H9 (cell line): ENCODE results near the gene ITM2B. TPM values are rescaled to one million over a fixed set of nuclear protein-coding genes. Genes with fewer than 3 reads are reported as not detected.

Experiments used
- DNase-seq: peaks from one replicate; pipeline ENCODE4 v3.0.0-alpha.2; 2017
- H2AFZ ChIP-seq: one replicate; pipeline ENCODE4 v1.6.1; 2013; ENCODE audit warnings: mild to moderate bottlenecking, low read length, control low read depth, moderate library complexity
- H2AK5ac ChIP-seq: 2 replicates; pipeline ENCODE4 v1.6.1; 2013; ENCODE audit warnings: low read length, control low read depth, mixed read lengths; ENCODE audit not compliant: insufficient read length
- H2BK120ac ChIP-seq: one replicate; pipeline ENCODE4 v1.6.1; 2013; ENCODE audit warnings: low read depth, mild to moderate bottlenecking, low read length, control low read depth, inconsistent platforms; ENCODE audit not compliant: poor library complexity, severe bottlenecking
- H2BK12ac ChIP-seq: 2 replicates; pipeline ENCODE4 v1.6.1; 2013; ENCODE audit warnings: low read length, control low read depth, mixed read lengths, low read depth; ENCODE audit not compliant: insufficient read length
- H2BK15ac ChIP-seq: 2 replicates; pipeline ENCODE4 v1.6.1; 2013; ENCODE audit warnings: low read depth, low read length, control low read depth
- H2BK20ac ChIP-seq: one replicate; pipeline ENCODE4 v1.6.1; 2013; ENCODE audit warnings: low read depth, mild to moderate bottlenecking, low read length, control low read depth, inconsistent platforms; ENCODE audit not compliant: poor library complexity, severe bottlenecking
- H2BK5ac ChIP-seq: 2 replicates; pipeline ENCODE4 v1.6.1; 2013; ENCODE audit warnings: low read length, control low read depth, mixed read lengths; ENCODE audit not compliant: insufficient read length
- H3K14ac ChIP-seq: 2 replicates; pipeline ENCODE4 v1.6.1; 2013; ENCODE audit warnings: low read length, control low read depth; ENCODE audit not compliant: insufficient read depth
- H3K18ac ChIP-seq: 2 replicates; pipeline ENCODE4 v1.6.1; 2013; ENCODE audit warnings: low read depth, mild to moderate bottlenecking, mixed read lengths, low read length, control low read depth; ENCODE audit not compliant: insufficient read length
- H3K23ac ChIP-seq: 2 replicates; pipeline ENCODE4 v1.6.1; 2013; ENCODE audit warnings: low read length, control low read depth, mixed read lengths, low read depth; ENCODE audit not compliant: insufficient read length
- H3K23me2 ChIP-seq: 2 replicates; pipeline ENCODE4 v1.6.1; 2013; ENCODE audit warnings: low read depth, mild to moderate bottlenecking, mixed read lengths, low read length, control low read depth; ENCODE audit not compliant: insufficient read length, poor library complexity, severe bottlenecking
- H3K27ac ChIP-seq: 2 replicates; pipeline ENCODE4 v1.5.1; 2013; ENCODE audit warnings: low read length, control low read depth, mixed read lengths, low read depth; ENCODE audit not compliant: insufficient read length
- H3K27me3 ChIP-seq: 2 replicates; pipeline ENCODE4 v1.6.1; 2013; ENCODE audit warnings: low read length, control low read depth, inconsistent platforms; ENCODE audit not compliant: insufficient read depth
- H3K4ac ChIP-seq: 2 replicates; pipeline ENCODE4 v1.6.1; 2013; ENCODE audit warnings: low read depth, mild to moderate bottlenecking, control low read depth, inconsistent platforms, low read length, moderate library complexity
- H3K4me1 ChIP-seq: 2 replicates; pipeline ENCODE4 v1.6.1; 2013; ENCODE audit warnings: low read length, control low read depth, inconsistent platforms; ENCODE audit not compliant: insufficient read depth
- H3K4me2 ChIP-seq: 2 replicates; pipeline ENCODE4 v1.6.1; 2013; ENCODE audit warnings: low read length, control low read depth, mixed read lengths; ENCODE audit not compliant: insufficient read length, insufficient read depth
- H3K56ac ChIP-seq: 2 replicates; pipeline ENCODE4 v1.6.1; 2013; ENCODE audit warnings: low read depth, mild to moderate bottlenecking, mixed read lengths, low read length, control low read depth; ENCODE audit not compliant: insufficient read length
- H3K79me1 ChIP-seq: 2 replicates; pipeline ENCODE4 v1.6.1; 2013; ENCODE audit warnings: low read depth, mild to moderate bottlenecking, moderate library complexity, low read length, control low read depth, inconsistent platforms; ENCODE audit not compliant: insufficient read depth, poor library complexity, severe bottlenecking
- H3K79me2 ChIP-seq: 2 replicates; pipeline ENCODE4 v1.6.1; 2013; ENCODE audit warnings: low read length, control low read depth, inconsistent platforms; ENCODE audit not compliant: insufficient read depth
- H3K9ac ChIP-seq: 2 replicates; pipeline ENCODE4 v1.6.1; 2013; ENCODE audit warnings: low read length, control low read depth, mixed read lengths; ENCODE audit not compliant: insufficient read length; ENCODE audit errors: extremely low read depth
- H3K9me3 ChIP-seq: one replicate; pipeline ENCODE4 v1.6.1; 2013; ENCODE audit warnings: low read depth, low read length, inconsistent platforms; ENCODE audit not compliant: control insufficient read depth
- H3T11ph ChIP-seq: one replicate; pipeline ENCODE4 v1.6.1; 2013; ENCODE audit warnings: mild to moderate bottlenecking, low read length, control low read depth, inconsistent platforms
- H4K20me1 ChIP-seq: one replicate; pipeline ENCODE4 v1.6.1; 2013; ENCODE audit not compliant: control insufficient read depth, insufficient read length, insufficient read depth
- H4K5ac ChIP-seq: 2 replicates; pipeline ENCODE4 v1.6.1; 2013; ENCODE audit warnings: low read depth, mild to moderate bottlenecking, mixed read lengths, low read length, control low read depth; ENCODE audit not compliant: insufficient read length
- H4K8ac ChIP-seq: replicated peaks from 2 replicates; pipeline ENCODE4 v1.6.1; 2013; ENCODE audit warnings: low read length, control low read depth, mixed read lengths, low read depth; ENCODE audit not compliant: insufficient read length
- H4K91ac ChIP-seq: 2 replicates; pipeline ENCODE4 v1.6.1; 2013; ENCODE audit warnings: low read depth, mild to moderate bottlenecking, moderate library complexity, mixed read lengths, low read length, control low read depth; ENCODE audit not compliant: insufficient read length
- H3K27ac Mint-ChIP-seq, 3 experiments: 2 replicates in 2 of 3; 3 replicates in 1 of 3; pipeline ENCODE4 v1.8.0; 2020 to 2021; ENCODE audit warnings: mixed read lengths in 3 of 3, mild to moderate bottlenecking in 1 of 3, moderate library complexity in 1 of 3
- H3K27me3 Mint-ChIP-seq: 2 replicates; pipeline ENCODE4 v1.8.0; 2021; ENCODE audit warnings: low read depth, mild to moderate bottlenecking, moderate library complexity, mixed read lengths
- H3K36me3 Mint-ChIP-seq, 3 experiments: 2 replicates in 2 of 3; 3 replicates in 1 of 3; pipeline ENCODE4 v1.8.0; 2020 to 2021; ENCODE audit warnings: low read depth in 3 of 3, mixed read lengths in 3 of 3; ENCODE audit not compliant: insufficient read depth in 1 of 3
- H3K4me1 Mint-ChIP-seq, 2 experiments: 2 replicates each; pipeline ENCODE4 v1.8.0; 2020; ENCODE audit warnings: mixed read lengths in 2 of 2
- H3K4me3 Mint-ChIP-seq, 2 experiments: 2 replicates in 1 of 2; 3 replicates in 1 of 2; pipeline ENCODE4 v1.8.0; 2020 to 2021; ENCODE audit warnings: mild to moderate bottlenecking in 2 of 2, mixed read lengths in 2 of 2, moderate library complexity in 1 of 2
- H3K9me3 Mint-ChIP-seq, 2 experiments: 2 replicates in 1 of 2; 3 replicates in 1 of 2; pipeline ENCODE4 v1.8.0; 2020; ENCODE audit warnings: mild to moderate bottlenecking in 2 of 2, mixed read lengths in 2 of 2, moderate library complexity in 1 of 2
- WGBS: extraction: QIAGEN DNeasy Blood & Tissue Kit; methylation state at CpG from one replicate; pipeline ENCODE4 v1.1.7; 2013; ENCODE audit warnings: missing lambda C conversion rate, low lambda C conversion rate, mixed read lengths; ENCODE audit not compliant: insufficient read length; ENCODE audit errors: extremely low coverage; 5-methylcytosine and 5-hydroxymethylcytosine counted together
- total RNA-seq: library from RNA; stranded (reverse); gene quantifications from 2 replicates; pipeline ENCODE4 v1.2.1, GENCODE V29; 2021
- TF ChIP-seq, protein P1 (sequence below): fragments of 200-600 bp; sonication (generic); conservative IDR thresholded peaks from 3 replicates; pipeline ENCODE4 v1.8.0; 2021; ENCODE audit warnings: antibody characterized with exemption, mild to moderate bottlenecking

The ITM2B gene
- total RNA-seq, 1 experiment from 2014 or later = 175 TPM

DNA sequence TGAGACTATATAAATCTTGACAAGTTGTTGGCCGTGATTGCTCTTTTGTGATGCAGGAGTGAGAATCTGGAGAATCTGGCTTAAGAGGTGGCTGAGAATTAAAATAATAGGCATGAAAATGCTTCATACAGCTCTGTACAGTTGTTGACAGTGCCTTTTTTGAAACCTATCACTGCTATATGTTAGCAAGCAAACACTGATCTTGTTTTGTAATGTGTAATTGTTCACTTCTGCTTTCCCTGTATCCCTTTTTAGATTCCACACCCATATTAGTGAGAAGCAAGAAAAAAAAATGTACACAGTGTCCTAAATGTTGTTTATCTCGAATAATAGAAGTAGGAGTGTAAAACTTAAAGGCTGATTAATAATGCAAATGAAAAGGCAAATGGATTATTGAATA lies 31.1 kb downstream of the ITM2B start:
- no peaks in the 10 kb centered on the region for H3K27me3 ChIP-seq
- H3T11ph ChIP-seq = no peak overlapping the region
- DNase-seq = no peak
- Mint-ChIP-seq H3K9me3 (no peaks in the 10 kb centered on the region), H3K4me1 (peaks cover 4 to 17% of the 10 kb centered on the region in 2 experiments), H3K27me3 (no peaks in the 10 kb centered on the region), H3K4me3 (no peak overlapping the region), H3K36me3 (peaks cover 17 to 37% (median 34%) of the 10 kb centered on the region in 3 experiments), H3K27ac (no peak overlapping the region)
- H4K20me1 ChIP-seq = no peaks in the 10 kb centered on the region
- no peak overlapping the region for H3K4ac ChIP-seq
- H2AFZ ChIP-seq = no peak overlapping the region
- no peak overlapping the region for H2BK5ac ChIP-seq
- H2BK120ac ChIP-seq = no peak overlapping the region
- no peak overlapping the region for H4K8ac ChIP-seq
- H4K91ac ChIP-seq = no peak overlapping the region
- H3K9ac ChIP-seq = no peak overlapping the region
- no peak overlapping the region for H4K5ac ChIP-seq
- WGBS = no CpG with 5 or more reads among the region's 2 CpGs
- H3K14ac ChIP-seq = no peak overlapping the region
- no peaks in the 10 kb centered on the region for H3K23me2 ChIP-seq
- H3K9me3 ChIP-seq = no peaks in the 10 kb centered on the region
- H2BK20ac ChIP-seq = no peak overlapping the region
- no peaks in the 10 kb centered on the region for H3K79me2 ChIP-seq
- H3K79me1 ChIP-seq = no peaks in the 10 kb centered on the region
- H3K27ac ChIP-seq = no peak overlapping the region
- no peak overlapping the region for H3K56ac ChIP-seq
- H3K23ac ChIP-seq = no peak overlapping the region
- H3K4me1 ChIP-seq = no peaks in the 10 kb centered on the region
- H3K18ac ChIP-seq = no peak overlapping the region
- no peak overlapping the region for H2BK15ac ChIP-seq
- no peak overlapping the region for H3K4me2 ChIP-seq
- TF ChIP-seq, protein P1, sequence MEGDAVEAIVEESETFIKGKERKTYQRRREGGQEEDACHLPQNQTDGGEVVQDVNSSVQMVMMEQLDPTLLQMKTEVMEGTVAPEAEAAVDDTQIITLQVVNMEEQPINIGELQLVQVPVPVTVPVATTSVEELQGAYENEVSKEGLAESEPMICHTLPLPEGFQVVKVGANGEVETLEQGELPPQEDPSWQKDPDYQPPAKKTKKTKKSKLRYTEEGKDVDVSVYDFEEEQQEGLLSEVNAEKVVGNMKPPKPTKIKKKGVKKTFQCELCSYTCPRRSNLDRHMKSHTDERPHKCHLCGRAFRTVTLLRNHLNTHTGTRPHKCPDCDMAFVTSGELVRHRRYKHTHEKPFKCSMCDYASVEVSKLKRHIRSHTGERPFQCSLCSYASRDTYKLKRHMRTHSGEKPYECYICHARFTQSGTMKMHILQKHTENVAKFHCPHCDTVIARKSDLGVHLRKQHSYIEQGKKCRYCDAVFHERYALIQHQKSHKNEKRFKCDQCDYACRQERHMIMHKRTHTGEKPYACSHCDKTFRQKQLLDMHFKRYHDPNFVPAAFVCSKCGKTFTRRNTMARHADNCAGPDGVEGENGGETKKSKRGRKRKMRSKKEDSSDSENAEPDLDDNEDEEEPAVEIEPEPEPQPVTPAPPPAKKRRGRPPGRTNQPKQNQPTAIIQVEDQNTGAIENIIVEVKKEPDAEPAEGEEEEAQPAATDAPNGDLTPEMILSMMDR = no peak
- no peak overlapping the region for H2BK12ac ChIP-seq
- H2AK5ac ChIP-seq = no peak overlapping the region
